GM19035 (cell line): ENCODE results near the gene DIP2B.
"Not testable (repeated sequence)": the region's sequence is repeated elsewhere in the genome, so short reads cannot be mapped to it uniquely, and the experiment has no call there.

Experiments
- ATAC-seq: cut with Tn5 transposase; IDR thresholded peaks from one replicate; pipeline ENCODE4 v1.9.1; 2021; ENCODE audit not compliant: unreplicated experiment

Gene DIP2B

GRCh38 chr12:50518090-50518489, 13.3 kb downstream of the DIP2B start:
- no peak for ATAC-seq

- no peak for ATAC-seq
Observed at GRCh38 chr12:50519353-50519752, 14.6 kb downstream of the DIP2B start.

GRCh38 chr12:50520416-50521207, 15.8 kb downstream of the DIP2B start:
- no peak for ATAC-seq

GRCh38 chr12:50521781-50522180, 17.0 kb downstream of the DIP2B start:
- ATAC-seq: not testable (repeated sequence)

GRCh38 chr12:50523772-50524171, 19.0 kb downstream of the DIP2B start:
- ATAC-seq: no peak

GRCh38 chr12:50524621-50525020, 19.8 kb downstream of the DIP2B start:
- no peak for ATAC-seq

GRCh38 chr12:50525422-50525821, 20.6 kb downstream of the DIP2B start:
- ATAC-seq: no peak

- no peak for ATAC-seq
Observed at GRCh38 chr12:50527359-50527726, 22.6 kb downstream of the DIP2B start.

- ATAC-seq: no peak
Observed at GRCh38 chr12:50528800-50529199, 24.0 kb downstream of the DIP2B start.

- no peak for ATAC-seq
Observed at GRCh38 chr12:50529345-50529744, 24.6 kb downstream of the DIP2B start.

GRCh38 chr12:50530532-50530931, 25.7 kb downstream of the DIP2B start:
- ATAC-seq: no peak

- no peak for ATAC-seq
Observed at GRCh38 chr12:50533203-50533584, 28.4 kb downstream of the DIP2B start.

- ATAC-seq: no peak
Observed at GRCh38 chr12:50533971-50534370, 29.2 kb downstream of the DIP2B start.

- no peak for ATAC-seq
Observed at GRCh38 chr12:50536831-50537537, 32.2 kb downstream of the DIP2B start.

GRCh38 chr12:50537538-50537919, 32.7 kb downstream of the DIP2B start:
- no peak for ATAC-seq

- ATAC-seq: no peak
Observed at GRCh38 chr12:50538182-50538581, 33.4 kb downstream of the DIP2B start.

- no peak for ATAC-seq
Observed at GRCh38 chr12:50541139-50541538, 36.4 kb downstream of the DIP2B start.

GRCh38 chr12:50542448-50542847, 37.7 kb downstream of the DIP2B start:
- no peak for ATAC-seq

GRCh38 chr12:50543188-50543587, 38.4 kb downstream of the DIP2B start:
- not testable (repeated sequence) for ATAC-seq

GRCh38 chr12:50545213-50545612, 40.4 kb downstream of the DIP2B start:
- no peak for ATAC-seq

- no peak for ATAC-seq
Observed at GRCh38 chr12:50545786-50546185, 41.0 kb downstream of the DIP2B start.
